AG04450 (cell line): ENCODE measurements around the gene CST3. TPM values are rescaled to one million over a fixed set of nuclear protein-coding genes. Genes with fewer than 3 reads are reported as not detected.
"Not testable (repeated sequence)": the region's sequence is repeated elsewhere in the genome, so short reads cannot be mapped to it uniquely, and the experiment has no call there.

ENCODE experiments used
- CTCF ChIA-PET: fragments of 300-600, 350-600 bp; formaldehyde crosslinking; extraction: SDS; loops from one replicate; lab custom pipeline; 2022; ENCODE audit warnings: antibody characterized with exemption, inconsistent platforms; lab: Charles Lee
- POLR2A ChIA-PET: fragments of 350-600 bp; formaldehyde crosslinking; extraction: SDS; loops from one replicate; lab custom pipeline; 2021; ENCODE audit warnings: antibody characterized with exemption, inconsistent platforms; lab: Yijun Ruan, JAX
- DNase-seq: peaks from one replicate; pipeline ENCODE4 v3.0.0-alpha.2; 2011; ENCODE audit warnings: low read depth, low spot score
- H3K27ac ChIP-seq: one replicate; pipeline ENCODE4 v1.5.1; 2012; ENCODE audit warnings: low read depth, low read length, control low read depth
- H3K27me3 ChIP-seq: one replicate; pipeline ENCODE4 v1.6.0; 2012; ENCODE audit warnings: low read length; ENCODE audit not compliant: control insufficient read depth, insufficient read depth
- H3K4me3 ChIP-seq: 2 replicates; pipeline ENCODE4 v1.5.1; 2011; ENCODE audit warnings: mild to moderate bottlenecking, low read depth, low read length, control low read depth
- H3K9me3 ChIP-seq: 2 replicates; pipeline ENCODE4 v1.5.1; 2012; ENCODE audit warnings: low read length; ENCODE audit not compliant: control insufficient read depth, insufficient read depth
- polyA plus RNA-seq: library from polyadenylated mRNA; depleted of rRNA; stranded (reverse); fragments of >200 nt; gene quantifications from 2 replicates; pipeline ENCODE4 v1.2.3, GENCODE V29; 2011
- TF ChIP-seq, protein P1 (sequence below): IDR thresholded peaks from 2 replicates; pipeline ENCODE4 v1.5.1; 2011; ENCODE audit warnings: low read depth, low read length, control low read depth, inconsistent platforms

CST3 gene
- polyA plus RNA-seq, 1 experiment: 166 TPM

DNA sequence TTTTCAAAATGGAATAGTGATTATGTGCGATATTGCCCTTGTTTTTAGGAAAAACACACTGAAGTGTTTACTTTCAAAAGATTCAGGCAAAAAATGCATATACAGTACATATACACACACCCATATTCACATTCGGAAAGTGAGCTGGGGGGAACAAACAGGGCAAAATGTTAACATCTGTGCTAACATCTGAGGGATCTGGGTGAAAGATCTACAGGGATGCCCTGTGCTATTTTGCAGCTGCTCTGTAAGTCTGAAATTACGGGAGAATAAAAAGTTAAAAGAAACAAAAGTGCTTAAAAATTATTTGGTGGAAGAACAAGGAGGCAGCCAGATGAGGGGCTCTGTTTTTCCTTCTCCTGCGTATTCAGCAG is 860 bp downstream of the CST3 start:
- TF ChIP-seq, protein P1, sequence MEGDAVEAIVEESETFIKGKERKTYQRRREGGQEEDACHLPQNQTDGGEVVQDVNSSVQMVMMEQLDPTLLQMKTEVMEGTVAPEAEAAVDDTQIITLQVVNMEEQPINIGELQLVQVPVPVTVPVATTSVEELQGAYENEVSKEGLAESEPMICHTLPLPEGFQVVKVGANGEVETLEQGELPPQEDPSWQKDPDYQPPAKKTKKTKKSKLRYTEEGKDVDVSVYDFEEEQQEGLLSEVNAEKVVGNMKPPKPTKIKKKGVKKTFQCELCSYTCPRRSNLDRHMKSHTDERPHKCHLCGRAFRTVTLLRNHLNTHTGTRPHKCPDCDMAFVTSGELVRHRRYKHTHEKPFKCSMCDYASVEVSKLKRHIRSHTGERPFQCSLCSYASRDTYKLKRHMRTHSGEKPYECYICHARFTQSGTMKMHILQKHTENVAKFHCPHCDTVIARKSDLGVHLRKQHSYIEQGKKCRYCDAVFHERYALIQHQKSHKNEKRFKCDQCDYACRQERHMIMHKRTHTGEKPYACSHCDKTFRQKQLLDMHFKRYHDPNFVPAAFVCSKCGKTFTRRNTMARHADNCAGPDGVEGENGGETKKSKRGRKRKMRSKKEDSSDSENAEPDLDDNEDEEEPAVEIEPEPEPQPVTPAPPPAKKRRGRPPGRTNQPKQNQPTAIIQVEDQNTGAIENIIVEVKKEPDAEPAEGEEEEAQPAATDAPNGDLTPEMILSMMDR: no peak
- DNase-seq: no peak
- CTCF ChIA-PET: interaction anchor here (0.8 to 1.1 kb wide), 3 partner anchors 30 to 195 kb away, joined by 3 to 4 read pairs (median 3); no protein-coding TSS in a partner anchor

DNA sequence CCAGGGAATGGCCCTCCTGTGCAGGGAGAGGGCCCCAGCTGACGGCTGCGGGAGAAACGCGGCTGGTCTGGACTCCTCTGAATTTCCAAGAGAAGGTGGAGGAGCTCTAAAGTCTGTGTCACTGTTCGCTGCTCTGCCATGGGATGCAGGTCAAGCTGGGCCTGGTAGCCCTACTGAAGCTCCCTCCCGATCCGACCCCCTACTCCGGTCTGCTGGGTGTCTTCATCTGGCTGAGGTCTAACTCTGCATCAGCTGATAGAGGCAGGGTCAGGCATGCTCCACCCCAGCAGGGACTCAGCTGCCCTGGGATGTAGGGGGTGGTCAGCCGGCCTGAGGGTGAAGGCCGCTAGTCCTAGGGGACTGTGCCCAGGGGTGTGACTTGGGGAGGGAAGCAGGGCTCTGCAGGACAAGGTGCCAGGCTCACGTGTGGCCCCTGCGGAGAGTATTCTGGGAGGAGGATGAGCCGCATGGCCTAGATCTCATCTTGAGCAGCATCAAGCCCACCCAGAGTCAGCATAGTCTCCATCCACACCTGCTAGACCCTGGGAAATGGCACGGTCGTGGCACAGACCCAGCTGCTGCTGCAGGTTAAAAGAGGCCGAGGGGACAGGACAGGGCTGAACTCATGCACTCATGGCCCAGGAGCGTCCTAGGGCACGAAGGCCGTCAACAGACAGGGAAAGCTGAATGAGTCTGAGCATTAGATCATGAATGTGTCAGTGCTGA is 1.4 kb downstream of the CST3 start:
- TF ChIP-seq, protein P1: no peak
- H3K27ac ChIP-seq: no peak overlapping the region
- H3K9me3 ChIP-seq: no peaks in the 10 kb centered on the region; the same call in 1 of the 2 replicates
- DNase-seq: no peak
- no peaks in the 10 kb centered on the region for H3K27me3 ChIP-seq
- ChIA-PET POLR2A (interaction anchor here (0.7 to 2.1 kb wide), 4 partner anchors 7 to 286 kb away, joined by 3 to 9 read pairs (median 4); partner anchors contain the start of gene NXT1), CTCF (interaction anchor here (1.0 kb wide), 1 partner anchor 30 kb away, joined by 4 read pairs; no protein-coding TSS in a partner anchor)
- peak overlapping the region; percentile 83 for H3K4me3 ChIP-seq

More for the DNA sequence above, 860 bp downstream of the CST3 start:
- POLR2A ChIA-PET: interaction anchor here (0.7 to 2.1 kb wide), 5 partner anchors 8 to 287 kb away, joined by 3 to 9 read pairs (median 3); partner anchors contain the start of genes NAPB and NXT1
- H3K27ac ChIP-seq: peak overlapping the region; percentile 47
- no peaks in the 10 kb centered on the region for H3K27me3 ChIP-seq
- no peaks in the 10 kb centered on the region; the same call in 1 of the 2 replicates for H3K9me3 ChIP-seq
- peak overlapping the region; percentile 83 for H3K4me3 ChIP-seq

DNA sequence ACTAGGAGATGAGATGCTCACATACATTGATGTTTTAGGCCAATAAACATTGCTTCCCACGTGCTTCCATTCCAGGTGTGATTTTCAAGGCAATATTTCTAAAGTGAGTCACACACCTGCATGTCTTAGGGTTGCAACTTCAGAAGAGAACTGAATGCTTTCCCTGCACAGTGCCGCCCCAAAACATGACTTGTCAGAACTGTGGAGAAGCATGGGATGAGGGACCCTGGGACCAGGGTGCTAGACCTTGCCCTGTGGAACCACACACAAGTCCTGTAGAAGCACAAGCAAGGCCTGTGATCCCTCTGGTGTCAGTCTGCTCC is 2.0 kb downstream of the CST3 start:
- DNase-seq, H3K27me3 ChIP-seq, H3K27ac ChIP-seq, H3K4me3 ChIP-seq, POLR2A ChIA-PET, H3K9me3 ChIP-seq, CTCF ChIA-PET: not testable (repeated sequence)

DNA sequence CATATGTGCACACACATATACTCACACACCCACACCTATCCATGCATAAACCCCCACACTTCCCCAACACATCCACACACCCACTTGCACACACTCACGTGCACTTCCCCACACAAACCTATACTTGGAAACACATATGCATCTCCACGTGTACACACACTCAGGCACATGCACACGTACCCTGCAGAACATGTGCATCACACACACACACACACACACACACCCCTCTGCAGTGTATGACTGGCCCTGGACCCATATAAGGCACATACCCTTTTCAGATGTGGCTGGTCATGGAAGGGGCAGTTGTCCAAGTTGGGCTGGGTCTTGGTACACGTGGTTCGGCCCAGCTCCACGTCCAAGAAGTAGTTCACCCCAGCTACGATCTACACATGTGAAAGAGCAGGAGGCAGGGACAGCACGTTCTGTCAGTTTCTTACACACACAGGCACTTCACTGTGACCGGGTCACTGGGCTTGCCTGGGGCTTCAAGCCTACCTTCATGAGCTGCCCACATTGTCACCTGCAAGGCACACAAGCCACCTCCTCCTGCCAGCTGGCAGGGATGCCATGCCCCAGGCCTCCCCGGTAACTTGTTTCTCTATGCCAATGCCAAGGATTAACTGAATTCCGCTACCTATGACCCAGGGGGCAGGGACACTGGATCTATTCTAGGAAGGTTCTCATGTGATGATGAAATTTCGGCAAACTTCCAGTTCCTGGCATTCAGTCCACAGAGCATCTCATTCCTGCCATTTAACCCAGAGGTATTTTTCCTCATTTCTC is 2.6 kb downstream of the CST3 start:
- ChIA-PET POLR2A (no interaction called here), CTCF (no interaction called here)
- Histone ChIP-seq H3K27ac (no peak overlapping the region), H3K4me3 (no peak overlapping the region), H3K9me3 (no peaks in the 10 kb centered on the region; the same call in 1 of the 2 replicates), H3K27me3 (no peaks in the 10 kb centered on the region)
- TF ChIP-seq, protein P1: no peak
- no peak for DNase-seq

DNA sequence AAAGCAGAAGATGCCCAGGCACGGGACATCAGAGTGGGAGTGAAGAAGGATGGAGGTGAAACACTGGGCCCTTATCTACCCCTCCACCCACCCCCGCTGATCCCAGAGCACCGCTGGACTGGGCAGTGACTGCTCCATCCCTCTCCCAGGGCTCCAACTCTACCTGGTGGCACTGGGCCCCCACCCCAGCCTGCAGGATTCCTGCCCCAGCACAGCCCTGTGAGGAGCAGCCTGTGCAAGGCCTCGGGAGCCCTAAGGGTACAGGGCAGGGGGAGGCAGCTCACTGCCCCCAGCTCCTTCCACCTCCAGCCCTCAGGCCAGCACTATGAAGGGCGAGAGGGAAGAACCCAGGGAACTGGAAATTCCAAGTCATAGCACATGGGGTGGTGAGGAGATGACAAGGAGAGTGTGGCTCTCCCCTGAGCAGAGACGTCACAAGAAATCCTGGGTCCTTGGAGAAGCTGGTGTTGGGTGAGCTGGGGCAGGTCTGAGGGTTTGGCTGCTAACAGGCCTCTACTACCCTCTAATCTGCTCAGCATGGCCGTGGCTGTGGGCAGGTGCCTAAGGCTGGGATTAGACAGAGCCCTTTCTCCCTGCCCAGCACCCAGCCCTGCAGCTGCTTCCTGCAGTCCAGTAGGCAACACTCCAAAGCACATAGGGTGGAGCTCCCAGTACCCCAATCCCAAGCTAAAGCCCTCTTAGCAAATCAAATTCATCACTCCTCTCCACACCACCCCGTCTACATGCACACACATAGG is 3.5 kb downstream of the CST3 start:
- Histone ChIP-seq H3K9me3 (no peaks in the 10 kb centered on the region; the same call in 1 of the 2 replicates), H3K27me3 (no peaks in the 10 kb centered on the region), H3K4me3 (no peak overlapping the region), H3K27ac (no peak overlapping the region)
- CTCF ChIA-PET: no interaction called here
- TF ChIP-seq, protein P1: no peak
- POLR2A ChIA-PET: no interaction called here
- DNase-seq: no peak
